Measurements from ENCODE around the gene ST6GALNAC4. TPM values are rescaled to one million over a fixed set of nuclear protein-coding genes. Genes with fewer than 3 reads are reported as not detected.

The ST6GALNAC4 gene
- total RNA-seq, 4 donors from 2014 or later: 20.3 to 44.8 (median 35.9) TPM

DNA sequence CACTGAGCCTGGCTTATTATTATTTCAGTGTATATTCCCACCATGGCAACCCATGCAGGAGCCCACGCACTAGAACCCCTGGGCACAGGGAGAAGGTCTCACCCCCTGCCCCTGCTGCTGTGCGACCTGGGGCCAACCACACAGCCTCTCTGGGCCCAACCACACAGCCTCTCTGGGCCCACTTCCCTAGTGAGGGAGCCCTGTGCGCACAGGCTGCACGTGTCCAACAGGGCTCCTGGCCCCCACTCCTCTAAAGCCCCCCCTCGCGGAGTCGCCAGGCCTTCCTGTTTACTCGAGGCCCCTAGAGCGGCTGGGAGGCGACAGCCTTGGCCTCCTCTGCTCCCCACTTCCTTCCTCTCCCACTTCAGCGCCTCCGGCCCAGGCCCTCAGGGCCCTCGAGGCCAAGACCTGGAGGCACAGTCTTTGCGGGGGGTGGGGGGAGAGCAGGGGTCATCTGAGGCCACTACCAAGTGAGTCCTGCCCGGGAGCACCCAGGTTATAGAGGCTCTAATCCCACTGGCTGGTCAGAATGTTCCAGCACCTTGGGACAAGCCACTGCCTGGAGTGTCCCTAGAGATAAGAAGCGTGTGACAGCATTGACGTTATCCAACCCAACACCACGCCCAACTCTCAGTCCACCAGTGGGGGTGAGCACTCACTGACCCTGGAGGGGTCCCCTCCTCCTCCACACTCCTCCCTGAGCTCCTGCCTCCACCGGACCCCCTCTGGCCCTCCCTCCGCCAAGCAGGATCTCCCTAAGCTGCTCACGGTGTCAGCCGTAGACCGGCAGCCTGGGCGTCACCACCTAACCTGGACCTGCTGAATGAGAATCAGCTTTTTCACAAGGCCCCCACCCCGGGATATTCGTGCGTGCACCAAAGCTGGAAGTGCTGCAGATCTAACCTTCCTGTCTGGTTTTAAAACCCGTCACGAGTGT is 54.5 kb downstream of the ST6GALNAC4 start:
- WGBS: 54% methylated on average over 18 of the region's 29 CpGs
- no peaks in the 10 kb centered on the region for H3K9me3 ChIP-seq
- H3K27ac ChIP-seq (replicated peaks in 1 of 4): peak overlapping the region; percentile 55 to 73 (median 61)
- peaks cover under 1 to 7% (median 3%) of the 10 kb centered on the region in 4 donors for H3K36me3 ChIP-seq
- no peak overlapping the region for H3K4me3 ChIP-seq
- DNase-seq (ENCODE audit: extremely low spot score): no peak
- peaks cover 38 to 63% (median 49%) of the 10 kb centered on the region in 4 donors for H3K4me1 ChIP-seq
- no peaks in the 10 kb centered on the region for H3K27me3 ChIP-seq
- intact Hi-C loops (cut with DNase I): no loop called here
- no peak for TF ChIP-seq POLR2A (IDR thresholded peaks at IDR 0.05; ENCODE audit: low read depth)
- TF ChIP-seq POLR2AphosphoS5 (IDR thresholded peaks at IDR 0.05): peak in 1 of 2 donors; percentile 37
- no peak for TF ChIP-seq EP300 (IDR thresholded peaks at IDR 0.05)

DNA sequence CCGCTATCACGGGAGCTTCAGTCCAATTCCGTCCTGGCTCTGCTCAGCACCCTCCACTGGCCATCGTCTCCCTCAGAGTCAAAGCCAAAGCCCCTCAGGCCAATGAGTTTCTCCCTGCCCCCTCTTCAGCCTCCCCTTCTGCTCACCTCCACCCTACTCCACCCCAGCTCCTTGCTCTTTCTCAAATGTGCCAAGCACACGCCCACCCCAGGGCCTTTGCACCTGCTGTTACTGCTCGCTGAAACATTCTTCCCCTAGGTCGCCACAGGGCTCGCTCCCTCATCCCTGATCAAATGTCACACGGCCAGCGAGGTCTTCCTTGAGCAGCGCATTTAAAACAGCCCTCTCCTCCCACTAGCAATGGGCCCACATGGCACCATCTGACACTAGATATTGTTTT is 56.1 kb downstream of the ST6GALNAC4 start:
- Histone ChIP-seq H3K27me3 (no peaks in the 10 kb centered on the region), H3K4me1 (peaks cover 50 to 73% (median 57%) of the 10 kb centered on the region in 4 donors), H3K27ac (replicated peaks in 1 of 4) (peak overlapping the region in 1 of 4 donors; percentile 16), H3K9me3 (no peaks in the 10 kb centered on the region), H3K4me3 (no peak overlapping the region), H3K36me3 (no peaks in the 10 kb centered on the region)
- intact Hi-C loops (cut with DNase I): no loop called here
- 95% methylated on average over 11 of the region's 11 CpGs for WGBS
- DNase-seq (ENCODE audit: extremely low spot score): no peak
- TF ChIP-seq EP300 (IDR thresholded peaks at IDR 0.05) (no peak), POLR2AphosphoS5 (IDR thresholded peaks at IDR 0.05) (no peak), POLR2A (IDR thresholded peaks at IDR 0.05; ENCODE audit: low read depth) (no peak)

DNA sequence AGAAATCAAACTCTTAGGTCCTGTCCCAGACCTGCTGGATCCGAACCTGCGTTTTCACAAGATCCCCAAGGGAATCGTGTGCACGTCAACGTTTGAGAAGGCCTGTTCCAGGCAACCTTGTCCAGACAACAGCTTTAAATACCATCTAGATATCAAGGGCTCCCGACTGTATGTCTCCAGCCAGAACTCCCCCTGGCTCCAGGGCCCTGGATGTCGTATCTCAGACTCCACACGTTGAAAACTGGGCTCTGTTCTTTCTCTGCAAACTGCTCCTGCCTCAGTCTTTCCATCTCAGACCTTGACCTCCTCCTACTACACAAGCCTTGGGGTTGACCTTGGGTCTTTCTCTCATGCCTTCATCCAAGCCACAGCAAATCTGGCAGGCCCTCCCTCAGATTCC is 56.6 kb downstream of the ST6GALNAC4 start:
- WGBS: 69% methylated on average over 8 of the region's 8 CpGs
- DNase-seq (ENCODE audit: extremely low spot score): no peak
- Histone ChIP-seq H3K36me3 (no peaks in the 10 kb centered on the region), H3K27me3 (no peaks in the 10 kb centered on the region), H3K4me3 (no peak overlapping the region), H3K27ac (replicated peaks in 1 of 4) (peak overlapping the region in 1 of 4 donors; percentile 16), H3K4me1 (peaks cover 53 to 78% (median 60%) of the 10 kb centered on the region in 4 donors), H3K9me3 (no peaks in the 10 kb centered on the region)
- intact Hi-C loops (cut with DNase I): no loop called here
- TF ChIP-seq, protein P1, sequence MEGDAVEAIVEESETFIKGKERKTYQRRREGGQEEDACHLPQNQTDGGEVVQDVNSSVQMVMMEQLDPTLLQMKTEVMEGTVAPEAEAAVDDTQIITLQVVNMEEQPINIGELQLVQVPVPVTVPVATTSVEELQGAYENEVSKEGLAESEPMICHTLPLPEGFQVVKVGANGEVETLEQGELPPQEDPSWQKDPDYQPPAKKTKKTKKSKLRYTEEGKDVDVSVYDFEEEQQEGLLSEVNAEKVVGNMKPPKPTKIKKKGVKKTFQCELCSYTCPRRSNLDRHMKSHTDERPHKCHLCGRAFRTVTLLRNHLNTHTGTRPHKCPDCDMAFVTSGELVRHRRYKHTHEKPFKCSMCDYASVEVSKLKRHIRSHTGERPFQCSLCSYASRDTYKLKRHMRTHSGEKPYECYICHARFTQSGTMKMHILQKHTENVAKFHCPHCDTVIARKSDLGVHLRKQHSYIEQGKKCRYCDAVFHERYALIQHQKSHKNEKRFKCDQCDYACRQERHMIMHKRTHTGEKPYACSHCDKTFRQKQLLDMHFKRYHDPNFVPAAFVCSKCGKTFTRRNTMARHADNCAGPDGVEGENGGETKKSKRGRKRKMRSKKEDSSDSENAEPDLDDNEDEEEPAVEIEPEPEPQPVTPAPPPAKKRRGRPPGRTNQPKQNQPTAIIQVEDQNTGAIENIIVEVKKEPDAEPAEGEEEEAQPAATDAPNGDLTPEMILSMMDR (IDR thresholded peaks at IDR 0.05): no peak
- TF ChIP-seq POLR2AphosphoS5 (IDR thresholded peaks at IDR 0.05): no peak
- TF ChIP-seq POLR2A (IDR thresholded peaks at IDR 0.05; ENCODE audit: low read depth): no peak
- no peak for TF ChIP-seq EP300 (IDR thresholded peaks at IDR 0.05)

DNA sequence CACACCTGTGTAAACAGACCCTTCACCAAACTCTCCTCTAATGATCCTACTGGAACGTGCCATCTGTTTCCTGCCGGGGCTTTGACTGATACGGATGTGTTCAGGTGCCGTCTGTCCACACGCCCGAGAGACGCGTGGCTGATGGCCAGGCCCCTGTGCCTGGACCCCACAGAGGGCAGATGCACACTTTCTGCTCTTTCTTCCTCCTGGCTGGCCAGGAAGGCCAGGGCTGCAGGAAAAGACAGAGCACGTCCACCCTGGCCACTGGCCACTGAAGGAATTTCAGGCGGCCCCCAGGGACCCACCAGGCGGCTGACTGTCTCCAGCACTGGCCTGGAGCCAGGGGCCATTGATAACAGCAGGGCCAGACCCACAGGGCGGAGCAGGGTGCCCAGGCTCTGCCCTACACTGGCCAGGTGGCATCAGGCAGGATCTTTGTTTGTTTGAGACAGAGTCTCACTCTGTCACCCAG is 58.8 kb downstream of the ST6GALNAC4 start:
- peaks cover 72 to 84% (median 79%) of the 10 kb centered on the region in 4 donors for H3K4me1 ChIP-seq
- H3K36me3 ChIP-seq: peaks cover 0 to 5% (median 0%) of the 10 kb centered on the region in 4 donors
- peak overlapping the region in 2 of 4 donors; percentile 15 to 86 for H3K27ac ChIP-seq (replicated peaks in 1 of 4)
- no peak overlapping the region for H3K4me3 ChIP-seq
- H3K9me3 ChIP-seq: no peaks in the 10 kb centered on the region
- 59% methylated on average over 10 of the region's 12 CpGs for WGBS
- peaks cover 0 to 8% (median 0%) of the 10 kb centered on the region in 4 donors for H3K27me3 ChIP-seq
- DNase-seq (ENCODE audit: extremely low spot score): no peak
- intact Hi-C loops (cut with DNase I): loop anchor here (5.0 kb wide), 1 partner anchor 46 kb away; no protein-coding TSS in a partner anchor
- no peak for TF ChIP-seq POLR2A (IDR thresholded peaks at IDR 0.05; ENCODE audit: low read depth)
- TF ChIP-seq, protein P1 (IDR thresholded peaks at IDR 0.05): no peak
- TF ChIP-seq POLR2AphosphoS5 (IDR thresholded peaks at IDR 0.05): no peak

Small RNAs within 50 kb of the gene (small RNA-seq; reads per million reads assigned to genes)
- gene MIR4672: 0 to 0.34 (median 0) reads per million in 3 donors

Other genes with a start within 250 kb of the ST6GALNAC4 start
- gene CFAP157, start 210.1 kb downstream of the ST6GALNAC4 start, total RNA-seq: under 1 TPM in 2 of 4 donors, not detected in 2; 0.26 to 0.42 TPM
- gene PTRH1, start 201.4 kb downstream of the ST6GALNAC4 start, total RNA-seq: 10 to 100 TPM; 16.8 to 23.5 (median 20.5) TPM
- under 1 TPM in 3 of 4 donors, not detected in 1; under 0.01 to 0.17 (median 0.11) TPM for gene TTC16, start 201.0 kb downstream of the ST6GALNAC4 start, total RNA-seq
- gene TOR2A, start 181.7 kb downstream of the ST6GALNAC4 start, total RNA-seq: 1 to 10 TPM; 5.4 to 9.2 (median 7.0) TPM
- gene SH2D3C, start 138.4 kb downstream of the ST6GALNAC4 start, total RNA-seq: 10 to 100 TPM in 3 of 4 donors, 1 to 10 TPM in 1; 5.0 to 18.1 (median 14.3) TPM
- 10 to 100 TPM; 54.4 to 79.6 (median 71.7) TPM for gene CDK9, start 131.0 kb downstream of the ST6GALNAC4 start, total RNA-seq
- gene FPGS, start 114.2 kb downstream of the ST6GALNAC4 start, total RNA-seq: 10 to 100 TPM; 36.1 to 56.3 (median 50.1) TPM
- 10 to 100 TPM; 36.5 to 91.2 (median 78.3) TPM for gene ENG, start 62.4 kb downstream of the ST6GALNAC4 start, total RNA-seq
- gene AK1, start 39.4 kb downstream of the ST6GALNAC4 start, total RNA-seq: 10 to 100 TPM; 37.4 to 75.0 (median 56.0) TPM
- gene ST6GALNAC6, start 17.4 kb downstream of the ST6GALNAC4 start, total RNA-seq: 100 to 1,000 TPM in 3 of 4 donors, 10 to 100 TPM in 1; 95.9 to 169 (median 125) TPM
- 1 to 10 TPM; 1.3 to 2.8 (median 2.2) TPM for gene PIP5KL1, start 13.7 kb upstream of the ST6GALNAC4 start, total RNA-seq
- gene DPM2, start 20.8 kb upstream of the ST6GALNAC4 start, total RNA-seq: 10 to 100 TPM in 1 of 4 donors, 1 to 10 TPM in 3; 6.6 to 13.3 (median 8.5) TPM
- 10 to 100 TPM; 12.4 to 29.5 (median 20.0) TPM for gene EEIG1, start 63.9 kb upstream of the ST6GALNAC4 start, total RNA-seq
- 10 to 100 TPM in 2 of 4 donors, 1 to 10 TPM in 2; 5.4 to 12.0 (median 9.7) TPM for gene NAIF1, start 150.3 kb upstream of the ST6GALNAC4 start, total RNA-seq
- 100 to 1,000 TPM in 1 of 4 donors, 10 to 100 TPM in 3; 14.5 to 140 (median 21.3) TPM for gene SLC25A25, start 151.2 kb upstream of the ST6GALNAC4 start, total RNA-seq
- 10 to 100 TPM; 58.0 to 72.7 (median 60.5) TPM for gene PTGES2, start 210.7 kb upstream of the ST6GALNAC4 start, total RNA-seq
- gene LCN2, start 232.4 kb upstream of the ST6GALNAC4 start, total RNA-seq: 1 to 10 TPM in 1 of 4 donors, under 1 TPM in 1, not detected in 2; 0.83 to 6.2 TPM
- gene BBLN, start 243.2 kb upstream of the ST6GALNAC4 start, total RNA-seq: 100 to 1,000 TPM; 132 to 213 (median 148) TPM

All from esophagus muscularis mucosa (tissue), 4 donors.